ENCODE measurements around the gene A4GNT.
"Not testable (repeated sequence)": the region's sequence is repeated elsewhere in the genome, so short reads cannot be mapped to it uniquely, and the experiment has no call there.

Gene A4GNT

DNA sequence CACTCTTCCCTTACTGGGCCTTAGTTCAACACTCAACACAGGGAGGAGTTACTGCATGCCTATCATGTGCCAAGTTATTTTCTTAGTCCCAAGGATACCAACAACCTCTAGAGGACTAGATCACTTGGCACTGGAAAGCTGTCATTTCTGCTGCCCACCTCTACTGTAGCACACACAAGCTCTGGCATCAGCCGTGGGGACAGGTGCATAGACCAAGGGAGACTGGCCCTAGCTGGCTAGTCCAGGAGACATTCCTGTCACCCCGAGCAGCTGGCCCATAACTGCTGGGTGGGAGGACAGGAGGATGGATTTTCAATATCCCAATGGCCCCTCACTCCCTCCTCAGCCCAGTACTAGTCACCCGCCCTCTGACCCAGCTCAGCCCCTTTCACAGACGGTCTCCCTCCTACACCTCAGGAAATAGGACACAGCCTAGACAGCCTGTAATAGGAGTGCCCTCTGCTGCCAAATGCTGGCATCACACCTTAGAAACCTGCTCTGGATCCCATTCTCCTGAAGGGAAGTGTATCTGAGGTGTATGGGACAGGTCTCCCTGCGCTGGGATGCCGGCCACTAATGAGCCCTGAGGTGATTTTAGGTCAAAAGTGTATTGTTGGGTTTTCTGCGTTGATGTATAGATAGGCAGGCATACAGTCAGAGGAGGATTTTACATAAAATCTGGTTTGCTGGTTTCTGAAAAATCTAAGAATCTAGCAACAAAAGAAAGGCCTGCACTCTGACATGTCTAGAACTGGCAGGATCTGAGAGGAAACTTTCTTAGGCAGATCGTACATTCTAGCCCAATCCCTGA, 13.4 kb downstream of the A4GNT start:
- peak; percentile 75 for DNase-seq

DNA sequence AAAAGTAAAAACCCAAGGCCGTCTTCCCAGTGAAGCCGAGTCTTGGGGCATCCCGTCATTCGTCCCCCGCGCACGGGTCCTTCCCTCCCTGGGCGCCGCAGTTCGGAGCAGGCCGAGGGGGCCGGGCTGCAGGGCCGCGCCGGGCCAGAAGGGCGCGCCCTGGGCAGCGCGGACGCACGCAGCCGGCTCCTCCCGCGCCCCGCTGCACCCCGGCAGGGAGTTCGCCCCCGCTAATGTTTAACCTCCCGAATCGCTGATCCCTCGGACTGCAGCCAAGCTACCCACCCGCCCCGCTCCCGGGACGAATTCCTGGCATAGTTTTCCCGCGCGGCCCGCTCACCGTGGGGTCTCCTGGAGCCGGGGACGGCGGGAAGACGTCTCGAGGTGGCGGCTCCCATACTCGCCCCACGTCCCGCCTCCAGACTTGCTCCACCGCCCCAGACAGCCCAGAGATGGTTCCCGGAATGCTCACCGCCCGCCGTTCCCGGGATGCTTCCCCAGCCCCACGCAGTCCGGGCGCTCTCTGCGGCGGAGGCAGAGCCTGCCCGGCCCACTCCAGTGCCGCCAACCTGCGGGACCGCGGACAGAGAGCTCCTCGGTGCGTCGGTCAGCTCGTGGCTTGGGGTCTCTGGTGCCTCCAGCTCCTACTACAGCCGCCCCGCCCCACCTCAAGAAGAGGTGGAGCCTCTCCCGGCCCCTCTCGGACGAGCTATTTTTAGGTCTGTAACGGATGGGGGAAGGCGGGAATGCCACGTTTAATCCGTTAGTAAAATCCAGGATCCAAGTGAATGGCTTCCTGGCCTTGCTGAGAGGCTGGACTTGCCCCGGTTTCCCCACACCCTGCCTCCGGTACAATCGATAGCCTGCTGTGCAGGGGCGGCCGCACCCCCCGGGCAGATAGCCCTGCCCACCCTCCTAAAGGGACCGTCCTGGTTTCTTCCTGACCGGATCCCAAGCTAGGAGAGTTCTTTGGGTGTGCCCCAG, 16.9 kb downstream of the A4GNT start, which contains the start of gene DZIP1L:
TSS of gene DZIP1L (minus strand) at position 621 of the 984 bp plus-strand sequence. CDS start 11,637 bp downstream, outside the sequence.
- peak; percentile 81 for DNase-seq

DNA sequence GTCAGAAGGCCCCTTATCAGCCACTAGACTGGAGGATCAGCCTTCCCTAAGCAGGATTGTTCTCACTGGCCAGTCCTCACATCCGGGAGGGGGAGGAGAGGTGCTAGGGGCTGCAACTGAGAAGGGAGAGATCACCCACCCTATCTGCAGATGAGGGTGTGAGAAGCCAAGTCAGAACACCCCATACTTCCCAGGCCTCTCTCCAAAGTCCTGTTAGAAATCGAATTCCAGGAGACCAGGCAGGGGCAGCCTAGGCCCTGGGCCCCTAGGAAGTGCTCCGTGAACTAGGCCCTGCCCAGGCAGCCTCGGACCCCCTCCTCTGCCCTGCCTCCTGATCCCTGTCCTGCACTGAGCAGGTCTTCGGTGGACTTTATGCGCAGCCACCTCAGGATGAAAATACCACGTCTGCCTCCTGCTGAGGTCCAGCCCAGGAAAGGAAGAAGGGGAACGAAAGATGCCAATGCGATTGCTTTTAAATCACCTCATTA, 17.7 kb downstream of the A4GNT start:
- DNase-seq = no peak

DNA sequence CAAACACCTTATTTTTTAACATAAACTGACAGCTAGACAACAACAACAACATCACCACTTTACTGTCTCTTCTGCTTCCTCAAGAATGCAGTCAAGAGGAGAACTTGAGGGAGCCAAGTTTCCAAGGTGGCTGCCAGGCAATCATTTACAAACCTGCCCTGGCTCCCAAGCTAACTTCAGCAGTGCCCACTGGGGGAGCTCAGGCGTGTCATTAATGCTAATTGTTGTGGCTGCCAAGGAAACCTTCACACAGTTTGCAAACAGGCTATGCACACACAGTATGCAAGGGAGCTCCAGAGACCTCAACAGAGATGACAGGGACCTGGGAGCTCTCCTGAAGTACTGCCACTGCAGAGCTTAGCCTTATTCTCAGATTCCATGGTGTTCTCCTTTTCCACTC, 18.9 kb downstream of the A4GNT start:
- DNase-seq = no peak

DNA sequence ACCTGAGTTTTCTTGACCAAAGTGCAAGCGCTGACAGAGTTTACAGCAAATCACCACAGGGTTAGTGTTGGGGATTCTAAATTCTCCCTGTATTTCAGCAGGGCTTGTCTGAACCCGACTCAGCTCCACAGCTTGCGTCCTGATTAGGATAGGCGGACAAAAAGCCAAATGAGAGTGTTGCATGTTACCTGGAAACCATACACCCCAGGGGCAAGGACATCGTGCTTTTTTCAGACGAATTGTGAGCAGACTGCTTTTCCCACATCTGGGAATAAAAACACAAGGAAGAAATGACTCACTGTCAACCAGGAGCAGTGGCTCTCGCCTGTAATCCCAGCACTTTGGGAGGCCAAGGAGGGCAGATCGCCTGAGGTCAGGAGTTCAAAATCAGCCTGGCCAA, 19.8 kb downstream of the A4GNT start:
- DNase-seq = no peak

DNA sequence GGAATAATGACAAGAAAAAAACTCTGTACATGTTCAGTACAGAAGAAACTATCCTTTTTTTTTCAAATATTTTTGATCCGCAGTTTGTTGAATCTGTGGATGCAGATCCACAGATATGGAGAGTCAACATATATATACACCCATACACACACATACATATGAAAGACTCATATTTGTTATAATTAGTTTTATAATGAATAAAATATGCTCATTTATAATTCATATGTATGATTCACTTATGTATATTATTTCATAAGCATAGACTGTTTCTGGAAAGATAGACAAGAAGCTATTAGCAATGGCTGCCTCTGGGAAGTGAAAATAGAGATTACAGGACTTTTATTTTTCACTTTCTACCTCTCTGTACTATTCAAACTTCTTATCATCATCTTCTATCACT, 26.6 kb downstream of the A4GNT start:
- DNase-seq = no peak

DNA sequence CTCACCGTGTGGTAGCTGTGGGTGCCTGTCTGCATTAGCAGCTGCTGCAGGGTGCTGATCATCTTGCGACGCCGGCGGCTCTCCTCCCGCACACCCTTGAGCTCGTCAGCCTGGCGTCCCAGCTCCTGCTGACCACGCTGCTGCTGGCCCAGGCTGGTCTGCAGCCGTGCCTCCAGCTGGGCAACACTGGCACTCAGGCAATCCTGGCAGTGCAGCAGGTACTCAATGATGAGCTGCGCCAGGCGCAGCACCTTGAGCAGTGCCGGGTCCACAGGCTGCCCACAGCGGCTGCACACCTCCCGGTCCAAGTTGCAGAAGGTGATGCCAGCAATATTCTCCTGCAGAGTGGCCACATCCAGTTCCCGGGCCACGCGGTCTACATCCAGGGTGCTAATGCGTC, 28.7 kb downstream of the A4GNT start:
- no peak for DNase-seq

DNA sequence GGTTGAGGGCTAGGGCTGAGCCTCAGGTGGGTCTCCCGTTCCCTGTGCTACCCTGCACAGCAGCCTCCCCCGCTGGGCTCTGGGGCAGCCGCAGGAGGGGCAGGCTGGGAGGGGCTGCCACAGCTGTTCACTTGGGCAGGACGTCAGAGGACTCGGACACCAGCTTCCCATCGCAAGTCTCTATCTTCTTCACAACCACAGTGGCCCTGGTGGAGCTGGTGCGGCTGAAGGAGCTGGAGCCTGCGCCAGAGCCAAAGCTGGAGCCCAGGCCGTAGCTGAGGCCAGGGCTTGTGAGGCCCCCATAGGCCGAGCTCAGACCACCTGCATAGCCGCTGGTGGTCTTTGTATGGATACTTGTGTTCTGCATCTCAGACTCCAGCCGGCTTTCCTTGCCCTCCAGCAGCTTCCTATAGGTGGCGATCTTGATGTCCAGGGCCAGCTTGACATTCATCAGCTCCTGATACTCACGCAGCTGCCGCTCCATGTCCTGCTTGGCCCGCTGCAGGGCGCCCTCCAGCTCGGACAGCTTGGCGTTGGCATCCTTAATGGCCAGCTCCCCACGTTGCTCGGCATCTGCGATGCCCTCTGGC, 30.7 kb downstream of the A4GNT start:
- DNase-seq = not testable (repeated sequence)

DNA sequence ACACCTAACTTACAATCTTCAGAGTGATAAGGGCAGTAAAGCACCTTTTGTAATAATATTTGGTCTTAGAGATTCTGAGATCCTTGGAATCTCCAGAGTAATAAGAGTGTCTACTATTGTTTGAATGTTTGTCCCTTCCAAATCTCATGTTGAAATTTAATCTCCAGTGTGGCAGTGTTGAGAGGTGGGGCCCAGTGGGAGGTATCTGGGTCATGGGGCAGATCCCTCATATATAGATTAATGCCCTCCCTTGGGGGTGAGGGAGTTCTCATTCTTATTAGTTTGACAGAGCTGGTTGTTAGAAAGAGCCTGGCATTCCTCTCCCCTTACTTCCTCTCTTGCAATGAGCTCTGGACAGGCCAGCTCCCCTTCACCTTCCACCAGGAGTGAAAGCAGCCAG, 32.8 kb downstream of the A4GNT start:
- DNase-seq = no peak

DNA sequence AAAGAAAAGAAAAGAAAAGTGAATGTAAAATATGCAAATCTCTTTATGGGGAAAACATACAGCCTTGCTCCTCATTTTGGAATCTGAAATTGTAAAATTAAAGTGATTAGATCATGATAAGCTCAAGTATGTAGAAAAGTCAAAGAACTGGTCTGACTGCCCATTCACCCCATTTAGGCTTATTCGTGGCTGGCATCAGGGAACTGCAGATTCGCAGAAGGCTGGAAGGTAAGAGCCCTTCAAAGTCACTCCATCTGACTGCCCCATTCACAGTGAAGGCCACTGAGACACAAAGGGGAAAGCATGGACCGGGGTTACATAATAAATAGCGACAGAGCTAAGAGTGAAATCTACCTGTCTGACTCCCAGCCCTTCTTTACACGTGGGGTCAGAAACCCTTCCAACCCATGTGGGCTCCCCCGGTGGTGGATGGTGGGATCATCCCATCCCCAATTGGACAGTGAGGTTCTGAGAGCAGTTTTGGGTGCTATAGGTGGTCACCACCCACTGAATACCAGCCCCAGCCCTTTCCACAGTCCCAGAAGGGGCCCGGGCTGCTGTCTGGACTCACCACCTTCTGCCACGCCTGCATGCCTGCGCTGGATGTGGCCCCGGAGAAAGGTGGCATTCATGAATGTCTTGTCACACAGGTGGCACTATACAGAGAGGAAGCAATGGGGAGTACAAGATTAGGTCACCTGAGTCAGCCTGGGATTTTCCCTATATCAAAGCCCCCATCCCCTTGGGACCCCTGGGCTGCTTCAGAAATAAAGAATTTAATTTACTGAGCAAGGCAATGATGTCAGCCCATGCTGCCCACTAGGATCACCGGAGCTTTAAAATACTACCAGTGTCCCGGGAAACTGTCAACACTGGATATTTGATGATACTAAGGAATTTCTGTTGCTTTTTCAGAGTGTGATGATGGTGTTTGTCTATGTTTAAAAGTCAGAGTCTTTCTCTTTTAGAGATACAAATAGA, 34.7 kb downstream of the A4GNT start:
- DNase-seq = no peak

DNA sequence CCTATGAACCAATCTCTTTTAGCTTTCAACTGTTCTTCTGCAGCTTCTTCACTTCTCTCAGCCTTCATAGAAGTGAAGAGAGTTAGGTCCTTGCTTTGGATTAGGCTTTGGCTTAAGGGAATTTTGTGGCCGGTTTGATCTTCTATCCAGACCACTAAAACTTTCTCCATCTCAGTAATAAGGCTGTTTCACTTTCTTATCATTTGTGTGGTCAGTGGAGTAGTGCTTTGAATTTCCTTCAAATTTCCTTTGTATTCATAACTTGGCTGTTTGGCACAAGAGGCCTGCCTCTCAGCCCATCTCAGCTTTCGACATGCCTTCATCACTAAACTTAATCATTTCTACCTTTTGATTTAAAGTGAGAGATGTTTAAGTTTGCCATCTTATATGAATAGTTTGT, 38.5 kb downstream of the A4GNT start:
- no peak for DNase-seq

DNA sequence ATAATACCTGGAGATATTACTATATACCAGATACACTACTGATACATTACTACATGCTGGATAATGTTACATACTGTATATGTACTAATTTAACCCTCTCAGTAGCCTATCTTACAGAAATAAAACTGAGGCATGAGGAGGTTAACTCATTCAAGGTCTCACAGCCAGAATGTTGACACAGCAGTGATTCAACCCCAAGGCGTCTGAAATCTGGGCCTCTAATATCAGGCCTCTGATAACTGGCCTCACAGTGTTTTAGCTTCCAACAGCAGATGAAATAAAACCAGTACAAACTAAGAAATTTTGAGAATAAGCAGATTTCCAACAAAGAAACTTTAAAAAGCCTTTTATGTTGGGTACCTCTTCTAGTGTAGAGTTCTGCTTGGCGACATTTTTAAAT, 40.2 kb downstream of the A4GNT start:
- DNase-seq = no peak

DNA sequence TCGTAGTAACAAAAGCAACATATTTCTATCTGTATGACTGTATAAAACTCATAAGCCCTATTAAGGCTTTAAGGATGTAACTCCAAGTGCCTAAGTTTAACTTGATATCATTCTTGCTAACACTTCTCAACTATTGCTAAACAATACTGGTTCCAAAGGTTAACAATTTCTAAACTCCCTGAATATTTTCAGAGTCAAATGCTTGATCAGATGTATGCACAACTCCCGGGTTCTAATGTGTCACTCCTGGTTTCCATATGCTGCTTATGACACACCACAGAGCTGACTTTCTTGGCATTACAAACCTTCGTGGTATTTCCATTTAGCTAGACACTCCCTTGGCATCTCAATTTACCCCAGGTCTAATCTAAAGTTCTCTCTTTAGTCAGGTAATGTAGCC, 43.1 kb downstream of the A4GNT start:
- DNase-seq = no peak

DNA sequence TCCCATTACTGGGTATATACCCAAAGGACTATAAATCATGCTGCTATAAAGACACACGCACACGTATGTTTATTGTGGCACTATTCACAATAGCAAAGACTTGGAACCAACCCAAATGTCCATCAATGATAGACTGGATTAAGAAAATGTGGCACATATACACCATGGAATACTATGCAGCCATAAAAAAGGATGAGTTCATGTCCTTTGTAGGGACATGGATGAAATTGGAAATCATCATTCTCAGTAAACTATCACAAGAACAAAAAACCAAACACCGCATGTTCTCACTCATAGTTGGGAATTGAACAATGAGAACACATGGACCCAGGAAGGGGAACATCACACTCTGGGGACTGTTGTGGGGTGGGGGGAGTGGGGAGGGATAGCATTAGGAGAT, 46.4 kb downstream of the A4GNT start:
- not testable (repeated sequence) for DNase-seq

DNA sequence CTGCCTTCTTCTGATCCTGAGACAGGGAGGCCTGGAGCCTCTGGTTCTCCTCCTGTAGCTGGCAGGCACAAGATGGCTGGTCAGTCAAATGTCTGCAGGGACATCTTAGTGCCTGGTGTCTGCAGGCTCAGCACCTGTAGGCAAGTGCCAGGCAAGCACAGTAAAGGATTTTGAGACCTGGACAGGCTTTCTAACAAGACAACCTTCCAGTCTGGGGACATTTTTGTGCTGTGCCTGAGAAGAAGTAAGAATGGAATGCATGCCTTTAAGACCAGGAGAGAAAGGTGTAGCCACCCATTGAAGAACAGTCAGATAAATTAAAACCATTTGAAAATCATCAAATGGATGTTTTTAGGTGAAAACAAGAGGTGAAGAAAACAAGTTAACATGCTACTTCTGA, 48.0 kb downstream of the A4GNT start:
- no peak for DNase-seq

DNA sequence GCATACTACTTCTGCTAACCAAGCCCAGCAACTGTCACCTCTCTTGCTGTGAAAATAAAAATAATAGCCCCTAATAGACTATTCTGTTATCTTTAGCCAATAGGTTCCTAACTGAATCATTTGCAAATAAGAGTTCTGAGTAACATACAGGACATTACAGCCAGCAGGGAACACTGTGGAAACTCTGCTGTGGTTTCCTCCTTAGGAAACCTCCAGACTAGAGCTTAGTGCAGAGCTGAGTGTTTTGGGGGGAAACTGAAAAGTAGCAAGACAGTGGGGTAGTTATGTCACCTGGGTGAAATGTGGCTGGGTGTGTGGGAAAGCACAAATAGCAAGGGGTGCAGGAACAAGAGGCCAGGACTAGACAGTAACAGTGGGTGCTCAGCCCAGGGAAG, 49.2 kb downstream of the A4GNT start:
- peak; percentile 7 for DNase-seq

DNA sequence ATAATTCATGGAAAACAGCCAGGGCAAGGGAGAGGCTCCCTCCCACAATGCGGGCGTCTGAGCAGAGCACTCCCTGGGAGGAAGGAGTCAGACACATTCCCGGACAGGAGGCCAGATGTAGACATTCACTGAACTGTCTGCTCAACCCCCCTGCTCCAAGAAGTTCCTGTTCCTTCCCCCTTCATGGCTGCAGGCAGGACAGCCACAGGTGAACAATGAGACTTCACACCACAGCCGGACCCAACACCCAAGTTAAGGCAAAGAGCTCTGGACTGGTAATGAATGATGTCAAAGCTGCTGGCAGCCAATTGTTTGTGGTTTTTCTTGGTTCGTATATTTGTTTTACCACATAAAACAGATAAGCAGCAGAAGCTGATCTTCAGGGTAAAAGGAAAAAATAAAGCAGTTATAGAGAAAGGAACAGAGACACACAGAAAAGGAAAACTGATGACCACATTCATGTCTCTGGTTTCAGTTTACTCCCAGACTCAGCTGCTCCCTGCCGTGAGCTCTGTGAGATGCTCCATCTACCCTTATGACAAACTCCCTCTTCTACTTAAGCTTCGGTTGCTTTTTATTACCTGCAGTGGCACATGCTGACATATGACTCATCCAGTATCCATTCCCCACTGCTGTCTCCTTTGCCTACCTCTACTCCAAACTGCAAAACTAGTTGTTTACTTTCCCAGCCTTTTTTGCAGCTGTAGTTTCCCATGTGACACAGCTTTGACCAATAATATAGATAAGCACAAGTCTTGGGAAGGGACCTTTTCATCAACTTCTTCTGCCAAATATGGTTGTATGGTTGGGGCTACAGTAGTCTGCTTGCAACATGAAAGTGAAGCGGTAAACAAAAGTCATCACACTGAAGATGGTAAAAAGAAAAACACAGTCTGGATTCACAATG, 49.9 kb downstream of the A4GNT start:
- DNase-seq = peak; percentile 42

DNA sequence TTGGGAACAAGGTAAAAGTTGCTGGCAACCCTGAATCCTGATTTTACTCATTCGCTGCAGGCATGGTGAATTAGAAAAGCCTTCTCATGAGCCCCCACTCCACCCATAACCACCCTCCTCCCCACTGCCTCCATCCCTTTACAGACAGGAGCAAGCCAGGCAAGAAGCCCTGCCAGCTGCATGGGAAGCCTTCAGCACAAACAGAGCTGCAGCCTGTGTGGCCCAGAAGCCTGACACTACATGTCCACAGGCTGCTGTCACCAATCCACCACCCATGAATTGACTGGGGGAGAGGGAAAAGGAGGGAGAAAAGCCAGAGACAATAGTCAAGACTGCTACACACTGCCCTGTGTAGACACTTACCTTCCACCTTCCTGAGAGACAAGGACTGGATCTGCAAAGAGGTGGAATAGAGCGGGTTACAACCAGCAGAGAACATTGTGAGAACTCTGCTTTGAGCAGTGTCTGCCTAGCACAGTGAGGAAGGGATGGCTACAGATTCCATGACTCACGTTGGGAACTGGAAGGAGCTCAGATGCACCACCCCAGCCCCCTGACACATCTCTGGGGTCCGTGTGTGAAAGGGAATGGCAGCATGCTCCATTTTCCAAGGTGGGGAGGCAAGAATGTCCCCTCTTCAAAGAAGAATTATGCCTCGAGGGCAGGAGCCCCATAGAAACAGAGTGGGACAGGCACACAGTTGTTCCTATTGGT, 50.7 kb downstream of the A4GNT start:
- DNase-seq = no peak

DNA sequence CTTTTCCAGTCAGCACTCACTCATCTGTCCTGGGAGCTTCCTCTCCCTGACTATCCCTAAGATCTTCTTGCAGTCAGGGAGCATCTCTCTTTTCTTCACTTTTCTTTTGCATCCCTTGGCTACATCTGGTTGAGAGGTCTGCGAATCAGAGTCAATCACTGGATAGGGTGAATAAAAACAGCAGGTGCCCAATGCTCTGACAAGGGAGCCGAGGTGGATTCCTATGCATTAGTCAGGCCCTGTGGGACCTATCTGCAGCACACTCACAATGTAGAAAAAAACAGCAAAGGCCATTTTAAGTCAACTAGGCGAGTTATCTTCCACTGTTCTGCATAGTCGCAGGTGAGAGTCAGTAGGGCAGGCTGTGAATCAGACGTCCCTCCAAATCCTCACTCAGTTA, 52.3 kb downstream of the A4GNT start:
- DNase-seq = no peak

DNA sequence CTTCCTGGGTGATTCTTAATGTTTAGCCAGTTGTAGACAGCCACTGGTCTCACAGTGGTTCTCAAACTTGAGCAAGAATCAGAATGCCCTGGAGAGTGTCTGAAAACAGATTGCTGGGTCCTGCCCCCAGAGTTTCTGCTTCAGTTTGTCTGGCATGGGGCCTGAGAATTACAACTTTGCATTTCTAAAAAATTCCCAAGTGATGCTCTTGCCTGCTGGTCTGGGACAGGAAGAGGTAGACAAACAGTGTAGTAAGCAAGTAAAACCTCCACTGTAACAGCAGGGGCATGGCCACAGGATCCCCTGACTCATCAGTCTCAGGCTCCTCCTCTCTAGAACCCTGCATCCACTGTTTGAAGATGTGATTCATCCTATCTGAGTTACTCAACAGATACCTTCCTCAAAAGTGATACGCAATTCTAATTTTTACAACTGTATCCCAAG, 53.3 kb downstream of the A4GNT start:
- DNase-seq = peak; percentile 61
